WTC11 (cell line): ENCODE measurements around the gene E2F4. TPM values are rescaled to one million over a fixed set of nuclear protein-coding genes. Genes with fewer than 3 reads are reported as not detected.

Experiments used
- ATAC-seq: fragments of 200-7000 bp; cut with Tn5 transposase; 2 replicates; pipeline ENCODE4 v1.10.0; 2021; ENCODE audit warnings: mild to moderate bottlenecking, moderate library complexity
- CTCF ChIA-PET: fragments of 300-600 bp; sonication (Branson Sonifier 250); formaldehyde crosslinking; loops from one replicate; lab custom pipeline; 2021; ENCODE audit warnings: antibody characterized with exemption; lab: Charles Lee
- POLR2A ChIA-PET: fragments of 350-600 bp; sonication (Branson Sonifier 250); formaldehyde crosslinking; loops from one replicate; lab custom pipeline; 2021; ENCODE audit warnings: antibody characterized with exemption; lab: Charles Lee
- DNase-seq: peaks from one replicate; pipeline ENCODE4 v3.0.0; 2021; ENCODE audit warnings: low spot score
- H3K27ac Mint-ChIP-seq: 2 replicates; pipeline ENCODE4 v1.8.0; 2021; ENCODE audit warnings: mixed read lengths
- H3K27me3 Mint-ChIP-seq: 2 replicates; pipeline ENCODE4 v1.8.0; 2021; ENCODE audit warnings: low read depth, mild to moderate bottlenecking, moderate library complexity, mixed read lengths
- H3K36me3 Mint-ChIP-seq: 2 replicates; pipeline ENCODE4 v1.8.0; 2021; ENCODE audit warnings: mixed read lengths
- H3K4me1 Mint-ChIP-seq: 2 replicates; pipeline ENCODE4 v1.8.0; 2022; ENCODE audit warnings: mixed read lengths
- H3K4me3 Mint-ChIP-seq: 2 replicates; pipeline ENCODE4 v1.8.0; 2021; ENCODE audit warnings: mild to moderate bottlenecking, moderate library complexity, mixed read lengths
- H3K9me3 Mint-ChIP-seq: 2 replicates; pipeline ENCODE4 v1.8.0; 2021; ENCODE audit warnings: mixed read lengths
- FOXP1 ChIP-seq: sonication (generic); formaldehyde crosslinking; IDR thresholded peaks from 2 replicates; pipeline ENCODE4 v1.8.0; 2022; ENCODE audit warnings: missing genetic modification reagents, mild to moderate bottlenecking, moderate library complexity, borderline replicate concordance
- HMGA2 ChIP-seq: fragments of 250-450 bp; sonication (Bioruptor Pico); IDR thresholded peaks from 2 replicates; pipeline ENCODE4 v1.4.0; 2021; ENCODE audit warnings: mild to moderate bottlenecking, moderate library complexity
- NFATC4 ChIP-seq: fragments of 250-450 bp; sonication (Bioruptor Pico); IDR thresholded peaks from 2 replicates; pipeline ENCODE4 v1.9.0; 2021; ENCODE audit warnings: mild to moderate bottlenecking
- NR2C2 ChIP-seq: sonication (generic); formaldehyde crosslinking; IDR thresholded peaks from 2 replicates; pipeline ENCODE4 v1.8.0; 2022; ENCODE audit warnings: mild to moderate bottlenecking, missing genetic modification reagents
- SP1 ChIP-seq: sonication (generic); formaldehyde crosslinking; conservative IDR thresholded peaks from 2 replicates; pipeline ENCODE4 v1.8.1; 2022; ENCODE audit warnings: missing genetic modification reagents
- TEAD1 ChIP-seq: sonication (generic); formaldehyde crosslinking; IDR thresholded peaks from 2 replicates; pipeline ENCODE4 v1.8.0; 2022; ENCODE audit warnings: mild to moderate bottlenecking, missing genetic modification reagents
- TP53 ChIP-seq: sonication (generic); formaldehyde crosslinking; IDR thresholded peaks from 2 replicates; pipeline ENCODE4 v1.8.1; 2023; ENCODE audit warnings: mild to moderate bottlenecking, missing genetic modification reagents
- total RNA-seq: library from RNA; stranded (reverse); gene quantifications from 3 replicates; pipeline ENCODE4 v1.2.3, GENCODE V29; 2021
- TF ChIP-seq, protein P1 (sequence below): sonication (generic); formaldehyde crosslinking; IDR thresholded peaks from 2 replicates; pipeline ENCODE4 v1.8.1; 2023; ENCODE audit warnings: mild to moderate bottlenecking, missing genetic modification reagents
- TF ChIP-seq, protein P2 (sequence below): fragments of 250-450 bp; sonication (Bioruptor Pico); IDR thresholded peaks from 2 replicates; pipeline ENCODE4 v1.9.0; 2021; ENCODE audit warnings: mild to moderate bottlenecking
- TF ChIP-seq, protein P3 (sequence below): sonication (generic); formaldehyde crosslinking; IDR thresholded peaks from 2 replicates; pipeline ENCODE4 v1.8.0; 2022; ENCODE audit warnings: mild to moderate bottlenecking, missing genetic modification reagents
- TF ChIP-seq, protein P4 (sequence below): sonication (generic); formaldehyde crosslinking; IDR thresholded peaks from 2 replicates; pipeline ENCODE4 v1.8.0; 2022; ENCODE audit warnings: mild to moderate bottlenecking, missing genetic modification reagents
- TF ChIP-seq, protein P5 (sequence below): sonication (generic); formaldehyde crosslinking; IDR thresholded peaks from 2 replicates; pipeline ENCODE4 v1.8.0; 2023; ENCODE audit warnings: missing genetic modification reagents, mild to moderate bottlenecking, borderline replicate concordance

E2F4 gene
- total RNA-seq, 1 experiment from 2014 or later = 85.0 TPM

DNA sequence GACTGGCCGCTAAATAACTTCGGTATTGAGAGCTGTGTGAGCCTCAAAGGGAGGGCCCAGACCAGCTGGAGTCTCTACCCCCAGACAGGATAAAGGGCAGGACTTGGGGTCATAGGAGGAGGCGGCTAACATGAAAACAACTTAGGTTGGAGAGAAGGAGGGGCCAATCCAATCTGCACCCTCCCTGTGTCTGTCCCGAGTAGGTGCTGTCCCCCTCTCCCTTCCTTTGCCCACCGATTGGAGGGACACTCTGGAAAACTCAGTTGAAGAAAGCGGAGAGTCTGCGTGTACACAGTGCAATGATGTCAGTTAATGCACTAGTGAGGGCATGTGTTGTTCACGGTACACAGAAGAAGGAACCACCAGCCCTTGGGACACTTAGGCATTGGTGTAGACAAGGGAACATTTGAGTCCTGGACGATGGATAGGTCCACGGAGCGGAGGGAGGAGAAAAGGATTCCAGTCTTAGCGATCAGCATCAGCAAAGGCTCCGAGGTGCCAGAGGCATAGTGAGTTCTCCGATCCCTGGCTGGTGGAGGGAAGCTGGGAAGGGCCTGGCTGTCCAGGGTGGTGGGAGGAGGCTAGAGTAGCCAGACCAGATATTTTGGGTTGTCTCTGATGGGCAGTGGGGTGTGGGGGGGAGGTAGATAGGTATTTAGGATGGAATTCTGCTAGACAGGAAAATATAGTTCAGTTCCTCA is 20.9 kb upstream of the E2F4 start:
- Mint-ChIP-seq H3K4me3 (peak overlapping the region; percentile 75), H3K4me1 (peaks cover 40% of the 10 kb centered on the region), H3K27me3 (peaks cover 95% of the 10 kb centered on the region), H3K36me3 (no peaks in the 10 kb centered on the region), H3K27ac (no peak overlapping the region), H3K9me3 (no peaks in the 10 kb centered on the region)
- CTCF ChIA-PET = interaction anchor here (0.6 to 15.6 kb wide), 21 partner anchors 7 to 275 kb away, joined by 3 to 386 read pairs (median 6); partner anchors contain the start of genes B3GNT9, CES3, ELMO3 and EXOC3L1
- TF ChIP-seq, protein P1, sequence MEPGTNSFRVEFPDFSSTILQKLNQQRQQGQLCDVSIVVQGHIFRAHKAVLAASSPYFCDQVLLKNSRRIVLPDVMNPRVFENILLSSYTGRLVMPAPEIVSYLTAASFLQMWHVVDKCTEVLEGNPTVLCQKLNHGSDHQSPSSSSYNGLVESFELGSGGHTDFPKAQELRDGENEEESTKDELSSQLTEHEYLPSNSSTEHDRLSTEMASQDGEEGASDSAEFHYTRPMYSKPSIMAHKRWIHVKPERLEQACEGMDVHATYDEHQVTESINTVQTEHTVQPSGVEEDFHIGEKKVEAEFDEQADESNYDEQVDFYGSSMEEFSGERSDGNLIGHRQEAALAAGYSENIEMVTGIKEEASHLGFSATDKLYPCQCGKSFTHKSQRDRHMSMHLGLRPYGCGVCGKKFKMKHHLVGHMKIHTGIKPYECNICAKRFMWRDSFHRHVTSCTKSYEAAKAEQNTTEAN = no peak
- TF ChIP-seq FOXP1 (CRISPR knock-in tag) (no peak), SP1 (CRISPR knock-in tag) (0 out of 2 replicates have a peak, but pooled peaks have one; percentile 17), NR2C2 (CRISPR knock-in tag) (no peak), NFATC4 (no peak), TP53 (CRISPR knock-in tag) (no peak)
- TF ChIP-seq, protein P2, sequence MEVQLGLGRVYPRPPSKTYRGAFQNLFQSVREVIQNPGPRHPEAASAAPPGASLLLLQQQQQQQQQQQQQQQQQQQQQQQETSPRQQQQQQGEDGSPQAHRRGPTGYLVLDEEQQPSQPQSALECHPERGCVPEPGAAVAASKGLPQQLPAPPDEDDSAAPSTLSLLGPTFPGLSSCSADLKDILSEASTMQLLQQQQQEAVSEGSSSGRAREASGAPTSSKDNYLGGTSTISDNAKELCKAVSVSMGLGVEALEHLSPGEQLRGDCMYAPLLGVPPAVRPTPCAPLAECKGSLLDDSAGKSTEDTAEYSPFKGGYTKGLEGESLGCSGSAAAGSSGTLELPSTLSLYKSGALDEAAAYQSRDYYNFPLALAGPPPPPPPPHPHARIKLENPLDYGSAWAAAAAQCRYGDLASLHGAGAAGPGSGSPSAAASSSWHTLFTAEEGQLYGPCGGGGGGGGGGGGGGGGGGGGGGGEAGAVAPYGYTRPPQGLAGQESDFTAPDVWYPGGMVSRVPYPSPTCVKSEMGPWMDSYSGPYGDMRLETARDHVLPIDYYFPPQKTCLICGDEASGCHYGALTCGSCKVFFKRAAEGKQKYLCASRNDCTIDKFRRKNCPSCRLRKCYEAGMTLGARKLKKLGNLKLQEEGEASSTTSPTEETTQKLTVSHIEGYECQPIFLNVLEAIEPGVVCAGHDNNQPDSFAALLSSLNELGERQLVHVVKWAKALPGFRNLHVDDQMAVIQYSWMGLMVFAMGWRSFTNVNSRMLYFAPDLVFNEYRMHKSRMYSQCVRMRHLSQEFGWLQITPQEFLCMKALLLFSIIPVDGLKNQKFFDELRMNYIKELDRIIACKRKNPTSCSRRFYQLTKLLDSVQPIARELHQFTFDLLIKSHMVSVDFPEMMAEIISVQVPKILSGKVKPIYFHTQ (CRISPR knock-in tag) = no peak
- TF ChIP-seq, protein P3, sequence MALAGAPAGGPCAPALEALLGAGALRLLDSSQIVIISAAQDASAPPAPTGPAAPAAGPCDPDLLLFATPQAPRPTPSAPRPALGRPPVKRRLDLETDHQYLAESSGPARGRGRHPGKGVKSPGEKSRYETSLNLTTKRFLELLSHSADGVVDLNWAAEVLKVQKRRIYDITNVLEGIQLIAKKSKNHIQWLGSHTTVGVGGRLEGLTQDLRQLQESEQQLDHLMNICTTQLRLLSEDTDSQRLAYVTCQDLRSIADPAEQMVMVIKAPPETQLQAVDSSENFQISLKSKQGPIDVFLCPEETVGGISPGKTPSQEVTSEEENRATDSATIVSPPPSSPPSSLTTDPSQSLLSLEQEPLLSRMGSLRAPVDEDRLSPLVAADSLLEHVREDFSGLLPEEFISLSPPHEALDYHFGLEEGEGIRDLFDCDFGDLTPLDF = no peak
- TF ChIP-seq, protein P4, sequence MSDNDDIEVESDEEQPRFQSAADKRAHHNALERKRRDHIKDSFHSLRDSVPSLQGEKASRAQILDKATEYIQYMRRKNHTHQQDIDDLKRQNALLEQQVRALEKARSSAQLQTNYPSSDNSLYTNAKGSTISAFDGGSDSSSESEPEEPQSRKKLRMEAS (CRISPR knock-in tag) = peak; percentile 10; the same call in 1 of the 2 replicates
- DNase-seq = no peak
- POLR2A ChIA-PET = interaction anchor here (0.5 to 2.5 kb wide), 4 partner anchors 10 to 210 kb away, joined by 3 to 9 read pairs (median 6); partner anchors contain the start of genes CES3, FBXL8 and TRADD
- ATAC-seq = peak; percentile 1; the same call in 1 of the 2 replicates

DNA sequence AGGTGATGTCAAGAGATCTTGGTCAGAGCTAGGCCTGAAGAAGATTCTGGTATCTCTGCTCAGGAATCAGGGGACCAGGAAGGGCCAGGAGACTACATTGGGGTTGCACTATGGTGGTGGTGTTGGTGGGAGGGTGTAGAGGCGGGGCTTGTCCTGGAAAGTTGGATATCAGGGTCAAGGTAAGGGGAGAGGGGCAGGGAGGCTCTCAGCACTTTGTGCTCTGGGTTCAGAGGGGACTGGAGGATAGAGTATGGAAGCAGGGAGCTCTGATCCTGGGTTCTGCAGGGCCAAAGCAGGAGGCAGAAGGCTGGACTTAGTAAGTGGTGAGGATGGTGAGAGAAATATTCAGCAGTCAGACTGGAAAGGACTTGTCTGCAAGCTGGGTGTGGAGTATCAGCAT is 18.6 kb upstream of the E2F4 start:
- POLR2A ChIA-PET = interaction anchor here (1.3 to 1.4 kb wide), 2 partner anchors 11 to 53 kb away, joined by 3 read pairs; partner anchors contain the start of gene TMEM208
- peaks cover 91% of the 10 kb centered on the region for H3K27me3 Mint-ChIP-seq
- TF ChIP-seq HMGA2 (CRISPR knock-in tag) (no peak), TEAD1 (CRISPR knock-in tag) (no peak)
- TF ChIP-seq, protein P5, sequence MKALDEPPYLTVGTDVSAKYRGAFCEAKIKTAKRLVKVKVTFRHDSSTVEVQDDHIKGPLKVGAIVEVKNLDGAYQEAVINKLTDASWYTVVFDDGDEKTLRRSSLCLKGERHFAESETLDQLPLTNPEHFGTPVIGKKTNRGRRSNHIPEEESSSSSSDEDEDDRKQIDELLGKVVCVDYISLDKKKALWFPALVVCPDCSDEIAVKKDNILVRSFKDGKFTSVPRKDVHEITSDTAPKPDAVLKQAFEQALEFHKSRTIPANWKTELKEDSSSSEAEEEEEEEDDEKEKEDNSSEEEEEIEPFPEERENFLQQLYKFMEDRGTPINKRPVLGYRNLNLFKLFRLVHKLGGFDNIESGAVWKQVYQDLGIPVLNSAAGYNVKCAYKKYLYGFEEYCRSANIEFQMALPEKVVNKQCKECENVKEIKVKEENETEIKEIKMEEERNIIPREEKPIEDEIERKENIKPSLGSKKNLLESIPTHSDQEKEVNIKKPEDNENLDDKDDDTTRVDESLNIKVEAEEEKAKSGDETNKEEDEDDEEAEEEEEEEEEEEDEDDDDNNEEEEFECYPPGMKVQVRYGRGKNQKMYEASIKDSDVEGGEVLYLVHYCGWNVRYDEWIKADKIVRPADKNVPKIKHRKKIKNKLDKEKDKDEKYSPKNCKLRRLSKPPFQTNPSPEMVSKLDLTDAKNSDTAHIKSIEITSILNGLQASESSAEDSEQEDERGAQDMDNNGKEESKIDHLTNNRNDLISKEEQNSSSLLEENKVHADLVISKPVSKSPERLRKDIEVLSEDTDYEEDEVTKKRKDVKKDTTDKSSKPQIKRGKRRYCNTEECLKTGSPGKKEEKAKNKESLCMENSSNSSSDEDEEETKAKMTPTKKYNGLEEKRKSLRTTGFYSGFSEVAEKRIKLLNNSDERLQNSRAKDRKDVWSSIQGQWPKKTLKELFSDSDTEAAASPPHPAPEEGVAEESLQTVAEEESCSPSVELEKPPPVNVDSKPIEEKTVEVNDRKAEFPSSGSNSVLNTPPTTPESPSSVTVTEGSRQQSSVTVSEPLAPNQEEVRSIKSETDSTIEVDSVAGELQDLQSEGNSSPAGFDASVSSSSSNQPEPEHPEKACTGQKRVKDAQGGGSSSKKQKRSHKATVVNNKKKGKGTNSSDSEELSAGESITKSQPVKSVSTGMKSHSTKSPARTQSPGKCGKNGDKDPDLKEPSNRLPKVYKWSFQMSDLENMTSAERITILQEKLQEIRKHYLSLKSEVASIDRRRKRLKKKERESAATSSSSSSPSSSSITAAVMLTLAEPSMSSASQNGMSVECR (CRISPR knock-in tag) = no peak
- TF ChIP-seq, all 79 proteins: peak for 0

More for the DNA sequence above, 18.6 kb upstream of the E2F4 start:
- Mint-ChIP-seq H3K27ac (no peak overlapping the region), H3K4me1 (peaks cover 36% of the 10 kb centered on the region), H3K4me3 (peak overlapping the region; percentile 84), H3K36me3 (peaks cover 3% of the 10 kb centered on the region; the same call in 1 of the 2 replicates), H3K9me3 (no peaks in the 10 kb centered on the region)
- DNase-seq (no peak), ATAC-seq (no peak)
- CTCF ChIA-PET = interaction anchor here (2.2 to 15.6 kb wide), 4 partner anchors 12 to 156 kb away, joined by 6 to 386 read pairs (median 22); partner anchors contain the start of genes B3GNT9, ELMO3, FBXL8 and TRADD
